C4-2B (cell line): Measurements from ENCODE around the gene ARHGAP45.

Experiments used
- H3K27ac ChIP-seq: fragments of 450-650 bp; 2 replicates; pipeline ENCODE4 v1.5.1; 2017
- ZFX ChIP-seq: fragments of 450-650 bp; IDR thresholded peaks from 2 replicates; pipeline ENCODE4 v1.6.1; 2017
- TF ChIP-seq, protein P1 (sequence below): fragments of 450-650 bp; conservative IDR thresholded peaks from 2 replicates; pipeline ENCODE4 v1.5.1; 2017; ENCODE audit warnings: mild to moderate bottlenecking

The ARHGAP45 gene

DNA sequence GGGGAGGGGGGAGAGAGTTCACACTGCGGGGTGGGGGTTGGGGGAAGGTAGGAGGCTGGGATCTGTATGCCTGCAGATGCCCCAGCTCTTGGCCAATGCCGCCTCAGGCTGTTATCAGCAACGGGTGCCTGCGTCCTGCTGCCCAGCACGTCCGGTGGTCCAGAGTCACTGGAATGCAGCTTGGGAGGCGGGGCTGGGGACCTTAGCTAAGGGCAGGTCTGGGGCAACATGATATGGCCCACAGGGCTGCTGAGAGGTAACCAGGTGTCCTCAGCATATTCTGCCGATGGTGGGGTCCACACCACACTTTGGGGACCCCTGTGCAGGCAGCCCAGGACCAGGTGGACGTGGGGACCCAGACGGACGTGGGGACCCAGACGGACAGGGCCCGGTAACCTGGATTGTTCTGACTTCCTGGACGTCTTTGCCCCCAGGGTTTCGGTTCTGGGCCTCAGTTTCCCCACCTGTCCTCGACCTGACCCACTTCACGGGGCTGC is 668 bp upstream of the ARHGAP45 start:
- peak overlapping the region; percentile 36; the same call in 1 of the 2 replicates for H3K27ac ChIP-seq
- no peak for TF ChIP-seq ZFX
- TF ChIP-seq, protein P1, sequence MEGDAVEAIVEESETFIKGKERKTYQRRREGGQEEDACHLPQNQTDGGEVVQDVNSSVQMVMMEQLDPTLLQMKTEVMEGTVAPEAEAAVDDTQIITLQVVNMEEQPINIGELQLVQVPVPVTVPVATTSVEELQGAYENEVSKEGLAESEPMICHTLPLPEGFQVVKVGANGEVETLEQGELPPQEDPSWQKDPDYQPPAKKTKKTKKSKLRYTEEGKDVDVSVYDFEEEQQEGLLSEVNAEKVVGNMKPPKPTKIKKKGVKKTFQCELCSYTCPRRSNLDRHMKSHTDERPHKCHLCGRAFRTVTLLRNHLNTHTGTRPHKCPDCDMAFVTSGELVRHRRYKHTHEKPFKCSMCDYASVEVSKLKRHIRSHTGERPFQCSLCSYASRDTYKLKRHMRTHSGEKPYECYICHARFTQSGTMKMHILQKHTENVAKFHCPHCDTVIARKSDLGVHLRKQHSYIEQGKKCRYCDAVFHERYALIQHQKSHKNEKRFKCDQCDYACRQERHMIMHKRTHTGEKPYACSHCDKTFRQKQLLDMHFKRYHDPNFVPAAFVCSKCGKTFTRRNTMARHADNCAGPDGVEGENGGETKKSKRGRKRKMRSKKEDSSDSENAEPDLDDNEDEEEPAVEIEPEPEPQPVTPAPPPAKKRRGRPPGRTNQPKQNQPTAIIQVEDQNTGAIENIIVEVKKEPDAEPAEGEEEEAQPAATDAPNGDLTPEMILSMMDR, result no peak

DNA sequence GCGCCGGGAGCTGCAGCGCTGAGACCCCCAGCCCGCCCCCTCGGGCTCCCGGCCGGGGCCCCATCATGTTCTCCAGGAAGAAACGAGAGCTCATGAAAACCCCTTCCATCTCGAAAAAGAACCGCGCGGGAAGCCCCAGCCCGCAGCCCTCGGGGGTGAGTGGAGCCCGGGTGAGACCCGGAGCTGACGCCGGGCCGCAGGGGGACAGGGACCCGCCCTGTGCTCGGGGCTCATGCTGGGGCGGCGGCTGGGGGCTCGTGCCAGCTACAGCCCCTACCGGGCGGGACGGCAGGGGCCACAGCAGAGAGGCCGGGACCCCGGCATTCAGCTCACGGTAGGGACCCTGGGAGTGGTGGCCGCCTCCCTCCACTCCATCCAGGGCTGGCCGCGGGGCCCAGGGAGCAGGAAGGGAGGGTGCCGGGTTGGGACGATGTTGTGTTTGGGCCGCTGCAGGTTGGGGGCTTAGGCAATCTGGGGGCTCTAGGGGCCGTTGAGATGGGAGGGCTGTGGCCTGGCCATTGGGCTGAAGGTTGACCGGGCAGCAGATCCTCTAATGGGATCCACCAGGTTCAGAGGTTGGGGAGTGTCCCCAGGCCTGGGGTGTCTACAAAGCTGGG is 482 bp downstream of the ARHGAP45 start:
- TF ChIP-seq ZFX, result no peak
- TF ChIP-seq, protein P1, result no peak
- H3K27ac ChIP-seq, result no peak overlapping the region

DNA sequence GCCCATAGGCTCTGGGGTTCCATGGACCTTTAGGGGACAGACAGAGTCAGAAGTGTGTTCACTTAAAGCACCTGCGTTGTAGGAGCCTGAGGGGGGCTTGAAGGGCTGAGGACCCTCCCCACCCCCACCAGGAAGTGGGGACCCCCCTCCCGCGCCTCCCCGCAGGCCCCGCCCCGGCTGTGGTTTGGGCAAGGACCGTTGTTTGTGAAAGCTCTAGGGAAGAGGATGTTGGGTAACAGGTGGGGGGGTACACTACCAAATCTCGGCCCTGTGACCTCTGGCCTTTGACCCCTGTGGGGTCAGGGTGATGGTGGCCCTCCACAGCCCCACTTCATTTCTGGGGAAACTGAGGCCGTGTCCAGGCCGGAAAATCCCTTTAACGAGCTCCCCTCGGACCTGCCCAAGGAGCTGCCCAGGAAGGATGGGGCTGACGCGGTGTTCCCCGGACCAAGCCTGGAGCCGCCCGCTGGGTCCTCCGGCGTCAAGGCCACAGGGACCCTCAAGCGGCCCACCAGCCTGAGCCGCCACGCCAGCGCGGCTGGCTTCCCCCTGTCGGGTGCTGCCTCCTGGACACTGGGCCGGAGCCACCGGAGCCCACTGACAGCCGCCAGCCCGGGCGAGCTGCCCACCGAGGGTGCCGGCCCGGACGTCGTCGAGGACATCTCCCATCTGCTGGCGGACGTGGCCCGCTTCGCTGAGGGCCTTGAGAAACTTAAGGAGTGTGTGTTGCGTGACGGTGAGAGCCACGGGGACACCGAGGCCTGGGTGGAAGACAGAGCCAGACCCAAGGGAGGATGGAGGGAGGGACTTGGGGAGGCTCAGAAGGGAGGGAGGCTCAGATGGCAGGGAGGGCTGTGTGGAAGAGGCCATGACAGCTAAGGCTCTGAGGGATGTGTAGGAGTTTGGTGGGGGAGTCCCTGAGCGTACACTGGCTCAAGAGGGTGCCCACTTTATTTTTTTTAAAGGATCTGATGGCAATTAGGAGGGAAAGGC is 1.3 kb downstream of the ARHGAP45 start:
- TF ChIP-seq, protein P1, result no peak
- TF ChIP-seq ZFX, result no peak
- no peak overlapping the region for H3K27ac ChIP-seq

DNA sequence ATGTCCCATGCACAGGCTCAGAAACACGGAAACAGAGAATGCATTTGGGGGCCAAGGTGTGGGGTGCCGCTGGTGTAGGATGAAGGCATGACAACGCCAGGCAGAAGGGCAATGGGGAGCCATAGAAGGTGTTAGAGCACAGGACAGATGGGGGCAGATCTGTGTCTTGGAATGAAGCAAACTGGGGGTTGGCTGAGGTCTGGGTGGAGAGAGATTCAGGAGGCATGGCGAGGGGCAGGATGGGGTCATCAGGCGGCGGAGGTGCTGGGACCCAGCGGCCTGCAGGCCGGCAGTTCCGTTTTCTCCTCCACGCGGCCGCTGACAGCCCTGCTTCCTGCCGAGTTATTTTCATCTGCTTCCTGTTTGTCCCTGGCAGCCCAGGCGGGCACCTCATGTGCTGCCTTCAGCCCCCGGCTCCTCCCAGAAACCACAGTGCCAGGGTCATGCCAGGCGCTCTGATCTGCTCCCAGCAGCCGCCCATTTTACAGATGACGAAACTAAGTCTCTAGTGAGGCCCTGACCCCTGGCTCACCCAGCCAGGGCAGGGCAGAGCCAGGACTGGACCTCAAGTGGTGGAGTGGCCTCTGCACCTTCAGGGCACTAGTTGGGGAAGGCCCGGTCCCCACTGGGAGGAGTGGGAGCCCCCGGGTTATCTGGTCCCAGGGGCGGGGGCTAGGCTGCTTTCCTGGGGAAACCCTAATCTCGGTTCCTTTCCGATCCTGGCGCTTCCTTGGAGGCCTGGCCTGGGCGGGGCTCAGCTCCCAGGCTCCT is 2.2 kb downstream of the ARHGAP45 start:
- no peak overlapping the region for H3K27ac ChIP-seq
- TF ChIP-seq ZFX, result no peak
- TF ChIP-seq, protein P1, result no peak

DNA sequence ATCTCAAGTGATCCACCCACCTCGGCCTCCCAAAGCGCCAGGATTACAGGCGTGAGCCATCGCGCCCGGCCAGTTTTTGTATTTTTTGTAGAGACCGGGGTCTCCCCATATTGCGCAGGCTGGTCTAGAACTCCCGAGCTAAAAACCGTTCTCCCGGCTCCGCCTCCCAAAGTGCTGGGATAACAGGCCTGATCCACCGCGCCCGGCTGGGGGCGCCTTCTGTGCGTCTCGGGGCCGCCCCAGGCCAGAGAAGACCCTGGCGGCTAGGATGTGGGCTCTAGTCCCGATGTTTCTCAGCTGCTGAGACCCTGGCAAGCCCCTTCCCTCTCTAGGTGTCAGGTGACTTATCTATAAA is 3.6 kb downstream of the ARHGAP45 start:
- H3K27ac ChIP-seq, result peak overlapping the region; percentile 39
- TF ChIP-seq, protein P1, result no peak
- TF ChIP-seq ZFX, result no peak

DNA sequence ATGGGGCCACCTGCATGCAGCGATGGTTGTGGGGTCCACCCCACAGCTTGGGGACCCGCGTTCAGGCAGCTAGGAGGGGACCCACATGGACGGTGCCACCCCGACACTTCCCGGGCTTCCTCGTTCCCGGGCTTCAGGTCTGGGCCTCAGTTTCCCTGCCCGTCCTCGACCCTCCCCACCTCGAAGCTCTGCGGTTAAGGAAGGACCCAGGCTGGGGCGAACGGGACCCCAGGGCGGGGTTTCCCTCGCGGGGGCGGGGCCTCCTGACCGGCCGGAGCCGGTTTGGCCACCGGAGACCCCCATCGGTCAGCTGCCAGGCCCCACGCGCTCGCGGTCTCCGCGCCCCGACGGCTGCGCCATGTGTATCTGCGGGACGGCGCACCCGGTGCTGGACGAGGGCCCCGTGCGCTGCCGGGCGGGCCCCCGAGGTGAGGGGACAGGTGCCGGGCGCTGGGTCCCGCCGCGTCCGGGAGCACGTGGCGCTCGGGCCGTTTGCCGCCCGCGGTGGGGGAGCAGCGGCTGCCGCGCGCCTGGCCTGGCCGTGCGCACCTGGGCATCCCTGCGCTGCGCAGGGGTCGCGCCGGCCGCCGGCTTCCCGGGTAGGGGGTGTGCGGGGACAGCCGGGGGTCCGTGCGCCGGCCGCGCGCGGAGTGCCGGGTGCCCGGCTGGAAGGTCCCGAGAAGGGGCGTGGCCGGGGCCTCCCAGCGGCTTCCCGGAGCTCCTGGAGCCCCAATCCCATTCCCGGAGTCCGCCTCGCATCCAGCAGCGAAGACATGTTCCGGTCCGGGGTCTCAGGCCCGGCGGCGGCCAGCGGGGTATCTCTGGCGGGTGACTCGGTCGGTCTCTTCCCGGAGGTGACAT is 4.2 kb downstream of the ARHGAP45 start:
- H3K27ac ChIP-seq, result peak overlapping the region; percentile 39
- no peak for TF ChIP-seq ZFX
- TF ChIP-seq, protein P1, result no peak
